Measurements from ENCODE around the gene KNOP1. TPM values are rescaled to one million over a fixed set of nuclear protein-coding genes. Genes with fewer than 3 reads are reported as not detected.

The KNOP1 gene
- total RNA-seq, 1 experiment from 2014 or later: 93.9 TPM

DNA sequence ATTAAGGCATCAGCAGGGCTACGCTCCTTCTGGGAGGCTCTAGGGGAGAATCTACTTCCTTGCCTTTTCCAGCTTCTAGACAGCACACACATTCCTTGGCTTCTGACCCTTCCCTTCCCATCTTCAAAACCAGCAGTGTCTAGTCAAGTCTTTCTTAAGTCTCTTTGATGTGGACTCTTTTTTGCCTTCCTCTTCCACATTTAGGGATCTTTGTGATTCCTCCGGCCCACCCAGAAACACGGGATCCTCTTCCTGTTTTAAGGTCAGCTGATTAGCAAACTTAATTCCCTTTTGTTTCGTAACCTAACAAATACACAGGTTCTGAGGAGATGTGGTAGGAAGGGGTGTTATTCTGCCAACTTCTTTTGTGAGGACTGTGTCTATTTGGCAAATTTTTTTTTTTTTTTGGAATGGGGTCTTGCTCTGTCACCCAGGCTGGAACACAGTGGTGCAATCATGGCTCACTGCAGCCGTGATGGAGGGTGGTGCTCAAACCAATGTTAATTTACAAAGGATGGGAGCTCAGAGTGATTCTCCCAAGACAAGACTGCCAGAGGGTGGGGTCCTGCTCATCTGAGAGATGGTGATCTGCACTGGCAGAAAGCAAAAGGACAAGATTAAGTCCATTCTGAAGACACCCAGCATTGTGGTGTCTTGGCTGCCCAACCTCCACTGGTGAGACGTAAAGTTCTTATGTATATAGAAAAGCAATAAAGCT is 14.7 kb downstream of the KNOP1 start:
- no peak overlapping the region for H2BK20ac ChIP-seq (ENCODE audit: low read depth, low read length, poor library complexity, severe bottlenecking)
- H2BK12ac ChIP-seq (ENCODE audit: insufficient read length, low read depth, low read length): no peak overlapping the region
- H3K18ac ChIP-seq (ENCODE audit: insufficient read length, low read depth, low read length): no peak overlapping the region
- H3K4me3 Mint-ChIP-seq: no peak overlapping the region
- H3K4ac ChIP-seq (ENCODE audit: low read depth, low read length): no peak overlapping the region
- 0 out of 2 replicates have a peak, but pooled peaks cover 2% of the 10 kb centered on the region for H3K79me2 ChIP-seq (ENCODE audit: insufficient read depth, low read length)
- H4K5ac ChIP-seq (ENCODE audit: insufficient read length, low read depth, low read length): no peak overlapping the region
- H3K4me1 ChIP-seq (ENCODE audit: insufficient read depth, low read length): no peaks in the 10 kb centered on the region
- H3K14ac ChIP-seq (ENCODE audit: insufficient read depth, low read length): no peak overlapping the region
- H3K9me3 Mint-ChIP-seq: peaks cover 0 to 2% of the 10 kb centered on the region in 2 experiments; a peak in 1 of 5 replicates
- peaks cover 65 to 95% (median 92%) of the 10 kb centered on the region in 3 experiments for H3K36me3 Mint-ChIP-seq (ENCODE audit: insufficient read depth in 1 of 3, low read depth in 3 of 3)
- no peak overlapping the region for H2BK5ac ChIP-seq (ENCODE audit: insufficient read length, low read length)
- H3K9me3 ChIP-seq (ENCODE audit: control insufficient read depth, low read depth, low read length): no peaks in the 10 kb centered on the region
- H3K4me1 Mint-ChIP-seq: peaks cover 1 to 12% of the 10 kb centered on the region in 2 experiments
- no peak overlapping the region for H3K9ac ChIP-seq (ENCODE audit: extremely low read depth, insufficient read length, low read length)
- H3K27me3 Mint-ChIP-seq (ENCODE audit: low read depth): no peaks in the 10 kb centered on the region
- H3K4me2 ChIP-seq (ENCODE audit: insufficient read depth, insufficient read length, low read length): no peak overlapping the region
- no peak overlapping the region for H3K27ac ChIP-seq (ENCODE audit: insufficient read length, low read depth, low read length)
- no CpG with 5 or more reads among the region's 6 CpGs for WGBS (ENCODE audit: extremely low coverage, insufficient read length, low lambda C conversion rate)
- peaks cover 3% of the 10 kb centered on the region for H4K20me1 ChIP-seq (ENCODE audit: control insufficient read depth, insufficient read depth, insufficient read length)
- H3K27ac Mint-ChIP-seq: peak overlapping the region in 1 of 3 experiments; percentile 28; a peak in 1 of 7 replicates
- no peak overlapping the region for H2AFZ ChIP-seq (ENCODE audit: low read length)
- DNase-seq: no peak
- no peak overlapping the region for H2AK5ac ChIP-seq (ENCODE audit: insufficient read length, low read length)
- H2BK120ac ChIP-seq (ENCODE audit: low read depth, low read length, poor library complexity, severe bottlenecking): no peak overlapping the region
- H4K91ac ChIP-seq (ENCODE audit: insufficient read length, low read depth, low read length): no peak overlapping the region
- TF ChIP-seq, protein P1, sequence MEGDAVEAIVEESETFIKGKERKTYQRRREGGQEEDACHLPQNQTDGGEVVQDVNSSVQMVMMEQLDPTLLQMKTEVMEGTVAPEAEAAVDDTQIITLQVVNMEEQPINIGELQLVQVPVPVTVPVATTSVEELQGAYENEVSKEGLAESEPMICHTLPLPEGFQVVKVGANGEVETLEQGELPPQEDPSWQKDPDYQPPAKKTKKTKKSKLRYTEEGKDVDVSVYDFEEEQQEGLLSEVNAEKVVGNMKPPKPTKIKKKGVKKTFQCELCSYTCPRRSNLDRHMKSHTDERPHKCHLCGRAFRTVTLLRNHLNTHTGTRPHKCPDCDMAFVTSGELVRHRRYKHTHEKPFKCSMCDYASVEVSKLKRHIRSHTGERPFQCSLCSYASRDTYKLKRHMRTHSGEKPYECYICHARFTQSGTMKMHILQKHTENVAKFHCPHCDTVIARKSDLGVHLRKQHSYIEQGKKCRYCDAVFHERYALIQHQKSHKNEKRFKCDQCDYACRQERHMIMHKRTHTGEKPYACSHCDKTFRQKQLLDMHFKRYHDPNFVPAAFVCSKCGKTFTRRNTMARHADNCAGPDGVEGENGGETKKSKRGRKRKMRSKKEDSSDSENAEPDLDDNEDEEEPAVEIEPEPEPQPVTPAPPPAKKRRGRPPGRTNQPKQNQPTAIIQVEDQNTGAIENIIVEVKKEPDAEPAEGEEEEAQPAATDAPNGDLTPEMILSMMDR (conservative IDR thresholded peaks at IDR 0.05): no peak
- peaks cover 2% of the 10 kb centered on the region for H3K79me1 ChIP-seq (ENCODE audit: insufficient read depth, low read depth, low read length, poor library complexity, severe bottlenecking)
- no peaks in the 10 kb centered on the region for H3K23me2 ChIP-seq (ENCODE audit: insufficient read length, low read depth, low read length, poor library complexity, severe bottlenecking)
- no peak overlapping the region for H3K56ac ChIP-seq (ENCODE audit: insufficient read length, low read depth, low read length)
- no peaks in the 10 kb centered on the region for H3K27me3 ChIP-seq (ENCODE audit: insufficient read depth, low read length)
- H2BK15ac ChIP-seq (ENCODE audit: low read depth, low read length): no peak overlapping the region
- no peak overlapping the region for H3T11ph ChIP-seq (ENCODE audit: low read length)
- no peak overlapping the region for H4K8ac ChIP-seq (replicated peaks; ENCODE audit: insufficient read length, low read depth, low read length)
- H3K23ac ChIP-seq (ENCODE audit: insufficient read length, low read depth, low read length): no peak overlapping the region
